Measurements from ENCODE around the gene ADAMTS15.

The ADAMTS15 gene

GRCh38 chr11:130514851-130515250, 66.4 kb downstream of the ADAMTS15 start:
- DNase-seq (ENCODE audit: low read depth): no peak

GRCh38 chr11:130515829-130516553, 67.5 kb downstream of the ADAMTS15 start:
- no peak for DNase-seq (ENCODE audit: low read depth)

- no peak for DNase-seq (ENCODE audit: low read depth)
Measured at GRCh38 chr11:130516554-130517505, 68.4 kb downstream of the ADAMTS15 start.

GRCh38 chr11:130518164-130518680, 69.8 kb downstream of the ADAMTS15 start:
- no peak for DNase-seq (ENCODE audit: low read depth)

- DNase-seq (ENCODE audit: low read depth): no peak
Measured at GRCh38 chr11:130519128-130519932, 70.9 kb downstream of the ADAMTS15 start.

- no peak for DNase-seq (ENCODE audit: low read depth)
Measured at GRCh38 chr11:130520271-130520671, 71.8 kb downstream of the ADAMTS15 start.

- no peak for DNase-seq (ENCODE audit: low read depth)
Measured at GRCh38 chr11:130522284-130522961, 74.0 kb downstream of the ADAMTS15 start.

GRCh38 chr11:130523166-130523565, 74.7 kb downstream of the ADAMTS15 start:
- DNase-seq (ENCODE audit: low read depth): no peak

- no peak for DNase-seq (ENCODE audit: low read depth)
Measured at GRCh38 chr11:130523609-130524008, 75.2 kb downstream of the ADAMTS15 start.

GRCh38 chr11:130524132-130524790, 75.8 kb downstream of the ADAMTS15 start:
- DNase-seq (ENCODE audit: low read depth): no peak

- no peak for DNase-seq (ENCODE audit: low read depth)
Measured at GRCh38 chr11:130525307-130525706, 76.9 kb downstream of the ADAMTS15 start.

Data from activated T-helper 1 cell treated with Interleukin-2 at 50 U/mL for 16 hours (primary cell).